NCI-H1092 (cell line): ENCODE results near the gene TOMM22.

Experiments used
- DNase-seq: peaks from one replicate; lab custom pipeline; 2025; lab: John Stamatoyannopoulos, UW

TOMM22 gene

DNA sequence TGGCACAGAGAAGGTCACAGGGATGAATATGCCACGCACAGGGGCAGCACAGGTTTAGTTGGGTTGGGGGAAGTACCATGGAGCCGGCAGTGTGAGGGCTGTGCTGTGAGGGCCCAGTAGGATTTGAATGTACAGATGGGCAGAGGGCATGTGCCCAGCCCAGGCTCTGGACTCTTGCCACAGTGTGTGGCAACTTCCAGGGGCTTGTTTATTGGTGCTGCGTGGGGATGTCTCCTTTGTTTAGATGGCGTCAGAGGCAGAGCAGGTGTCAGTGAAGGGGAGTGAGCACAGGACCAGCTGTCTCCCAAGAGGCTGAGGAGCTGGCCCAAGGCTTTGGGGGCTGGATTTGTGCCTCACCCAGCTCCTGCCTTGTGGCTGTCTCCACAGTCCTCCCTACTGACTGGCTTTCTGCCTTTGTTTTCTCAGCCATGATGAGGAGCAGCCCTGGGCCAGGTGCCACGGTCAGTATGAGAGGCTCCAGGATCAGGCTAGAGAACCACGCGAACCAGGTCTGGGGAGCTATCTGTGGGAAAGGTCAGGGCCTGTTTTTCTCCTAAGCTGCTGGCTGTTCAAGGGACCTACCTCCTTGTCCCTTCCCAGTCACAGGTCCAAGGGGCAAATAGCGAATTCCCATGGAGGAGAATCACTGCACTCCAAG is 52.1 kb downstream of the TOMM22 start:
- peak; percentile 89 for DNase-seq

DNA sequence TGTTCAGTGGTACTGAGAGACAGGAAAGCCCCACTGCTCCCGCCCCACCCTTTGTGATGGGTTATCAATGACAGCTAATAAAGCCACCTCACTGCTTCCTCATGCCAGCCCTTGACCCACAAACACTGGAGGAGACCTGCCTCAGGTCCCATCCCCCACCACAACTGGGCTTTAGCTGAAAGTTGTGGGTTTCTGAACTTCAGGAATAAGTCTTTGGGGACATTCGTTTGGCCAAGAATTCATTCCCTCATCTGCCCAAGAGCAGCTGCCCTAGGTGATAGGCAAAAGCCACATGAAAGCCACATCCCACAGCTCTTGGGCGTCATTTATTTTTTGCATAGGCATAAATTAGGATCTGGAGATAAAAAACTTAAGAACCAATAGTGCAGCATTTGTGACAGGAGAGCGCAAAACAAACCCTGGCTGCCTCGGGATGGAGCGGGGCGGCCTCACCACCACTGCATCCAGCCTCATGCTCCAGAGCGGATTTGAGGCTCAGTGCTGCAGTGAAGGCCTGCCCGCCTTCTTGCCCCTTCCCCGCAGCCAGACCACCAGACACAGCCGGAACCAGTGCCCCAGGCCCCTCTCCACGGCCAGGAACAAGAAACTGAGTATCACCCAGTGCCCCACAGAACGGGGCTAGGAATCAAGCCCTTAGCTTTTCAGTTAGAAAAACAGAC is 52.8 kb downstream of the TOMM22 start:
- no peak for DNase-seq
